ENCODE measurements around the gene ARMC5.
A peak's percentile ranks its signal among the peaks of the same experiment; 100 is the strongest.

ARMC5 gene

GRCh38 chr16:31466381-31466841 is 7.1 kb downstream of the ARMC5 start:
- no peak overlapping the region for H3K4me3 ChIP-seq (ENCODE audit: low read depth, low read length)
- in situ Hi-C loops (cut with HindIII; ENCODE audit: low sequenced_read_pairs) = loop anchor here (25.0 kb wide), 1 partner anchor 279 kb away; the partner anchor contains the start of gene FUS
- DNase-seq (ENCODE audit: low read depth, low spot score) = no peak
- TF ChIP-seq CTCF (IDR thresholded peaks at IDR 0.05; ENCODE audit: low read depth, low read length) = no peak

GRCh38 chr16:31467151-31467773 is 8.0 kb downstream of the ARMC5 start:
- no peak for DNase-seq (ENCODE audit: low read depth, low spot score)
- in situ Hi-C loops (cut with HindIII; ENCODE audit: low sequenced_read_pairs) = loop anchor here (25.0 kb wide), 1 partner anchor 280 kb away; the partner anchor contains the start of gene FUS
- TF ChIP-seq CTCF (IDR thresholded peaks at IDR 0.05; ENCODE audit: low read depth, low read length) = no peak
- no peak overlapping the region for H3K4me3 ChIP-seq (ENCODE audit: low read depth, low read length)

GRCh38 chr16:31467858-31468257 is 8.6 kb downstream of the ARMC5 start:
- DNase-seq (ENCODE audit: low read depth, low spot score) = no peak
- TF ChIP-seq CTCF (IDR thresholded peaks at IDR 0.05; ENCODE audit: low read depth, low read length) = no peak
- in situ Hi-C loops (cut with HindIII; ENCODE audit: low sequenced_read_pairs) = loop anchor here (25.0 kb wide), 1 partner anchor 281 kb away; the partner anchor contains the start of gene FUS
- H3K4me3 ChIP-seq (ENCODE audit: low read depth, low read length) = no peak overlapping the region

- DNase-seq (ENCODE audit: low read depth, low spot score) = no peak
- in situ Hi-C loops (cut with HindIII; ENCODE audit: low sequenced_read_pairs) = loop anchor here (25.0 kb wide), 1 partner anchor 283 kb away; the partner anchor contains the start of gene FUS
- no peak overlapping the region for H3K4me3 ChIP-seq (ENCODE audit: low read depth, low read length)
- TF ChIP-seq CTCF (IDR thresholded peaks at IDR 0.05; ENCODE audit: low read depth, low read length) = no peak
Observed at GRCh38 chr16:31470615-31471014, 11.3 kb downstream of the ARMC5 start.

GRCh38 chr16:31471241-31471874 is 12.1 kb downstream of the ARMC5 start:
- in situ Hi-C loops (cut with HindIII; ENCODE audit: low sequenced_read_pairs) = loop anchor here (25.0 kb wide), 1 partner anchor 284 kb away; the partner anchor contains the start of gene FUS

More at GRCh38 chr16:31471241-31471874, 12.1 kb downstream of the ARMC5 start:
- TF ChIP-seq CTCF (IDR thresholded peaks at IDR 0.05; ENCODE audit: low read depth, low read length) = no peak
- DNase-seq (ENCODE audit: low read depth, low spot score) = no peak
- H3K4me3 ChIP-seq (ENCODE audit: low read depth, low read length) = peak overlapping the region; percentile 82

All from astrocyte of the spinal cord (primary cell).